HepG2 (cell line): Measurements from ENCODE around the gene ADAD2. TPM values are rescaled to one million over a fixed set of nuclear protein-coding genes. Genes with fewer than 3 reads are reported as not detected.

Source experiments
- CBX5 ChIP-seq: sonication (generic); formaldehyde crosslinking; IDR thresholded peaks from 2 replicates; pipeline ENCODE4 v1.4.0; 2020; ENCODE audit warnings: missing genetic modification reagents, borderline replicate concordance
- HDAC6 ChIP-seq: fragments of 200-600 bp; sonication (generic); IDR thresholded peaks from 2 replicates; pipeline ENCODE4 v1.7.0; 2017; ENCODE audit warnings: mild to moderate bottlenecking, antibody characterized with exemption, low read length, low read depth
- HMG20B ChIP-seq: conservative IDR thresholded peaks from 2 replicates; pipeline ENCODE4 v1.6.1; 2016; ENCODE audit warnings: missing genetic modification reagents, missing compliant biosample characterization
- HNRNPH1 ChIP-seq: fragments of 200-400 bp; formaldehyde crosslinking; optimal IDR thresholded peaks from 2 replicates; pipeline ENCODE3; 2017; ENCODE audit warnings: mild to moderate bottlenecking, low read depth, low read length
- MIER3 ChIP-seq: IDR thresholded peaks from 2 replicates; pipeline ENCODE4 v1.6.1; 2016; ENCODE audit warnings: missing compliant biosample characterization, borderline replicate concordance
- NAIF1 ChIP-seq: sonication (generic); formaldehyde crosslinking; IDR thresholded peaks from 2 replicates; pipeline ENCODE4 v1.5.0; 2020; ENCODE audit warnings: mild to moderate bottlenecking, missing genetic modification reagents, borderline replicate concordance
- NFAT5 ChIP-seq: sonication (generic); formaldehyde crosslinking; IDR thresholded peaks from 2 replicates; pipeline ENCODE4 v1.4.0; 2020; ENCODE audit warnings: missing genetic modification reagents
- NFATC3 ChIP-seq: sonication (generic); formaldehyde crosslinking; IDR thresholded peaks from 2 replicates; pipeline ENCODE4 v1.5.1; 2020; ENCODE audit warnings: mild to moderate bottlenecking, missing genetic modification reagents
- NFYB ChIP-seq: sonication (generic); formaldehyde crosslinking; IDR thresholded peaks from 2 replicates; pipeline ENCODE4 v1.4.0; 2020; ENCODE audit warnings: missing genetic modification reagents
- PRMT3 ChIP-seq: sonication (generic); formaldehyde crosslinking; IDR thresholded peaks from 2 replicates; pipeline ENCODE4 v1.8.1; 2022; ENCODE audit warnings: low read depth, mild to moderate bottlenecking, moderate library complexity, missing genetic modification reagents, borderline replicate concordance
- REXO4 ChIP-seq: sonication (generic); formaldehyde crosslinking; IDR thresholded peaks from 2 replicates; pipeline ENCODE4 v1.8.0; 2022; ENCODE audit warnings: missing genetic modification reagents, mild to moderate bottlenecking, borderline replicate concordance
- STAT6 ChIP-seq: sonication (generic); formaldehyde crosslinking; IDR thresholded peaks from 2 replicates; pipeline ENCODE4 v1.4.0; 2020; ENCODE audit warnings: missing genetic modification reagents, mild to moderate bottlenecking, borderline replicate concordance
- TFDP1 ChIP-seq: IDR thresholded peaks from 2 replicates; pipeline ENCODE4 v1.6.1; 2016; ENCODE audit warnings: missing compliant biosample characterization, missing genetic modification reagents, borderline replicate concordance
- U2AF1 ChIP-seq: fragments of 200-400 bp; formaldehyde crosslinking; optimal IDR thresholded peaks from 2 replicates; pipeline ENCODE3; 2017; ENCODE audit warnings: mild to moderate bottlenecking, low read depth, low read length
- ZC3H13 ChIP-seq: sonication (generic); formaldehyde crosslinking; IDR thresholded peaks from 2 replicates; pipeline ENCODE4 v1.8.1; 2023; ENCODE audit warnings: mild to moderate bottlenecking, missing genetic modification reagents, moderate library complexity
- ZNF263 ChIP-seq: sonication (generic); formaldehyde crosslinking; IDR thresholded peaks from 2 replicates; pipeline ENCODE4 v1.4.0; 2020; ENCODE audit warnings: missing genetic modification reagents
- ZNF335 ChIP-seq: sonication (generic); formaldehyde crosslinking; IDR thresholded peaks from 2 replicates; pipeline ENCODE4 v1.4.0; 2020; ENCODE audit warnings: missing genetic modification reagents
- ZNF44 ChIP-seq: sonication (generic); formaldehyde crosslinking; IDR thresholded peaks from 2 replicates; pipeline ENCODE4 v1.5.1; 2020; ENCODE audit warnings: mild to moderate bottlenecking, missing genetic modification reagents
- ZNF703 ChIP-seq: sonication (generic); formaldehyde crosslinking; IDR thresholded peaks from 2 replicates; pipeline ENCODE4 v1.5.1; 2020; ENCODE audit warnings: missing genetic modification reagents, mild to moderate bottlenecking, moderate library complexity, borderline replicate concordance
- ZNF816 ChIP-seq: sonication (generic); formaldehyde crosslinking; IDR thresholded peaks from 2 replicates; pipeline ENCODE4 v1.8.0; 2022; ENCODE audit warnings: missing genetic modification reagents, mild to moderate bottlenecking, borderline replicate concordance
- ZNF839 ChIP-seq: sonication (generic); formaldehyde crosslinking; IDR thresholded peaks from 2 replicates; pipeline ENCODE4 v1.4.0; 2020; ENCODE audit warnings: missing genetic modification reagents, mild to moderate bottlenecking, borderline replicate concordance
- polyA plus RNA-seq, 8 experiments: library from polyadenylated mRNA; depleted of rRNA in 3 of 8; stranded (reverse) in 7 of 8; unstranded in 1 of 8; fragments of >200 nt; fragmentation: Illumina TruSeq in 4 of 8; extraction: Trizol in 4 of 8; gene quantifications; 2 replicates each; pipeline versions ENCODE4 v1.2.1 to v1.2.3, GENCODE V29; 2011 to 2016; ENCODE audit warnings: low read depth in 4 of 8, missing spikeins in 1 of 8, mixed read lengths in 1 of 8; ENCODE audit not compliant: insufficient read depth in 1 of 8
- total RNA-seq, 5 experiments: library from RNA; depleted of rRNA; stranded (reverse); fragments of >200 nt; fragmentation: Illumina TruSeq; extraction: Trizol; gene quantifications; 2 replicates each; pipeline ENCODE4 v1.2.3, GENCODE V29; 2016; ENCODE audit warnings: low read depth in 1 of 5

Gene ADAD2
- total and polyA plus RNA-seq, 2 of the 13 experiments (the other 11 are each of a cell fraction or from before 2014, with no cell fraction given) = not detected

GRCh38 chr16:84186685-84187437, 4.1 kb upstream of the ADAD2 start, which contains the start of gene TAF1C (continued):
- no peak for TF ChIP-seq STAT6 (CRISPR knock-in tag)
- no peak; the same call in 1 of the 2 replicates for TF ChIP-seq HMG20B (CRISPR knock-in tag)
- TF ChIP-seq NFAT5 (CRISPR knock-in tag) = peak; percentile 75; the same call in 1 of the 2 replicates
- no peak for TF ChIP-seq ZNF816
- TF ChIP-seq U2AF1 = no peak
- TF ChIP-seq CBX5 (CRISPR knock-in tag) = peak; percentile 88
- no peak for TF ChIP-seq HDAC6
- no peak for TF ChIP-seq ZNF703 (CRISPR knock-in tag)
- TF ChIP-seq NAIF1 (CRISPR knock-in tag) = no peak
- peak; percentile 38; the same call in 1 of the 2 replicates for TF ChIP-seq ZNF263
- TF ChIP-seq PRMT3 = no peak
- TF ChIP-seq ZC3H13 (CRISPR knock-in tag) = peak; percentile 60; the same call in 1 of the 2 replicates
- TF ChIP-seq MIER3 (CRISPR knock-in tag) = peak; percentile 83; the same call in 1 of the 2 replicates
- peak; percentile 63; the same call in 1 of the 2 replicates for TF ChIP-seq TFDP1
- TF ChIP-seq HNRNPH1 = no peak
- TF ChIP-seq ZNF335 (CRISPR knock-in tag) = peak; percentile 62
- TF ChIP-seq NFYB = no peak
- TF ChIP-seq ZNF839 = peak; percentile 91; the same call in 1 of the 2 replicates
- no peak for TF ChIP-seq NFATC3 (CRISPR knock-in tag)
- peak; percentile 73; the same call in 1 of the 2 replicates for TF ChIP-seq ZNF44 (CRISPR knock-in tag)
- TF ChIP-seq REXO4 (CRISPR knock-in tag) = no peak
